ENCODE measurements around the gene FCGR2B. TPM values are rescaled to one million over a fixed set of nuclear protein-coding genes. Genes with fewer than 3 reads are reported as not detected.
"Not testable (repeated sequence)": the region's sequence is repeated elsewhere in the genome, so short reads cannot be mapped to it uniquely, and the experiment has no call there.

Gene FCGR2B
- total RNA-seq: not detected

DNA sequence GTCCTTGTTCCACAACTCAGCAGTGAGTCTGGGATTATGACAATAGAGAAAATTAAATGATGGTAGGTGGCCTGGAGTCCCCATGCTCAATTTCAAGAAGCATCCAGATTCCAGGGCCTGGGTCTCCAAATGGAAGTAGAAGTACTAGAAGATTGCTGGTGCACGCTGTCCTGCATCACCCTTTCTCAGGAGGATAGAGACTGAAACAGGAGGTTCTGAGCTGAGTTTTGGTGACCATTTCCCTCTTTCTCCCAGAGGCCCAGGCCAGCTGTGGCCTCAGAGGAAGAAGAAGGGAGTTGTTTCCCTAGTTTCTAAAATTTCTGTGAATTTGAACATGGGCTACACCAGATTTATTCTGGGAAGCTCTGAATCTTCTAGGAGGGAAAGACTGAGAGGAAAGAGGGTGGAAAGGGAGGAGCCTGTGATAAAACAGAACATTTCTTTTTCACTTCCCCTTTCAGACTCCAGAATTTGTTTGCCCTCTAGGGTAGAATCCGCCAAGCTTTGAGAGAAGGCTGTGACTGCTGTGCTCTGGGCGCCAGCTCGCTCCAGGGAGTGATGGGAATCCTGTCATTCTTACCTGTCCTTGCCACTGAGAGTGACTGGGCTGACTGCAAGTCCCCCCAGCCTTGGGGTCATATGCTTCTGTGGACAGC, at the start of gene FCGR2B:
Gene FCGR2B (plus strand): TSS at position 460 of the 656 bp plus-strand sequence. CDS start 99 bp downstream, at position 559.
- CTCF ChIA-PET, POLR2A ChIA-PET: not testable (repeated sequence)

DNA sequence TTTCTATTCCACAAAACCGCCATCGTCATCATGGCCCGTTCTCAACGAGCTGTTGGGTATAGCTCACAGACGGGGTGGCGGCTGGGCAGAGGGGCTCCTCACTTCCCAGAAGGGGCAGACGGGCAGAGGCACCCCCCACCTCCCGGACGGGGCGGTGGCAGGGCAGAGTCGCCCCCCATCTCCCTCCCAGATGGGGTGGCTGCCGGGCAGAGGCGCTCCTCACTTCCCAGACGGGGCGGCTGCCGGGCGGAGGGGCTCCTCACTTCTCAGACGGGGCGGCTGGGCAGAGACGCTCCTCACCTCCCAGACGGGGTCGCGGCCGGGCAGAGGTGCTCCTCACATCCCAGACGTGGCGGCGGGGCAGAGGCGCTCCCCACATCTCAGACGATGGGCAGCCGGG, 46.5 kb upstream of the FCGR2B start:
- POLR2A ChIA-PET, CTCF ChIA-PET: not testable (repeated sequence)

DNA sequence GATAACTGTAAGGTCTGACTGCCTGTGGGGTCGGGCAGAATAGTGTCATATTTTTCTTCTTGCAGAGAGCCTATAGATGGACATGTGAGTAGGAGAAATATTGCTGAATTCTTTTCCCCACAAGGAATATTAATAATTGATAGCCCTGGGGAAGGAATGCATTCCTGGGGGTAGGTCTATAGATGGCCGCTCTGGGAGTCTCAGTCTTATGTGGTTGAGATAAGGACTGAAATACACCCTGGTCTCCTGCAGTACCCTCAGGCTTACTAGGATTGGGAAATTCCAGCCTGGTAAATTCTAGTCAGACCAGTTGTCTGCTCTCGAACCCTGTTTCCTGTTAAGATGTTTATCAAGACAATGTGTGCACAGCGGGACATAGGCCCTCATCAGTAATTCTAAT, 44.4 kb upstream of the FCGR2B start:
- POLR2A ChIA-PET, CTCF ChIA-PET: not testable (repeated sequence)

DNA sequence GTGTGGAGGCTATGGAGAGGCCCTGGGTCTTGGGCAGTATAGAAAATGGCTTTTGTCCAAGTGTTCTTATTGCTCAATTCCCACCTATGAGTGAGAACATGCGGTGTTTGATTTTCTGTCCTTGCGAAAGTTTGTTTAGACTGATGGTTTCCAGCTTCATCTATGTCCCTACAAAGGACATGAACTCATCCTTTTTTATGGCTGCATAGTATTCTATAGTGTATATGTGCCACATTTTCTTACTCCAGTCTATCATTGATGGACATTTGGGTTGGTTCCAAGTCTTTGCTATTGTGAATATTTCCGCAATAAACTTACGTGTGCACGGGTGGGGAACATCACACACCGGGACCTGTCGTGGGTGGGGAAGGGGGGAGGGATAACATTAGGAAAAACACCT, 42.5 kb upstream of the FCGR2B start:
- CTCF ChIA-PET: interaction anchor here (0.7 kb wide), 1 partner anchor 122 kb away, joined by 3 read pairs; no protein-coding TSS in a partner anchor
- POLR2A ChIA-PET: not testable (repeated sequence)

DNA sequence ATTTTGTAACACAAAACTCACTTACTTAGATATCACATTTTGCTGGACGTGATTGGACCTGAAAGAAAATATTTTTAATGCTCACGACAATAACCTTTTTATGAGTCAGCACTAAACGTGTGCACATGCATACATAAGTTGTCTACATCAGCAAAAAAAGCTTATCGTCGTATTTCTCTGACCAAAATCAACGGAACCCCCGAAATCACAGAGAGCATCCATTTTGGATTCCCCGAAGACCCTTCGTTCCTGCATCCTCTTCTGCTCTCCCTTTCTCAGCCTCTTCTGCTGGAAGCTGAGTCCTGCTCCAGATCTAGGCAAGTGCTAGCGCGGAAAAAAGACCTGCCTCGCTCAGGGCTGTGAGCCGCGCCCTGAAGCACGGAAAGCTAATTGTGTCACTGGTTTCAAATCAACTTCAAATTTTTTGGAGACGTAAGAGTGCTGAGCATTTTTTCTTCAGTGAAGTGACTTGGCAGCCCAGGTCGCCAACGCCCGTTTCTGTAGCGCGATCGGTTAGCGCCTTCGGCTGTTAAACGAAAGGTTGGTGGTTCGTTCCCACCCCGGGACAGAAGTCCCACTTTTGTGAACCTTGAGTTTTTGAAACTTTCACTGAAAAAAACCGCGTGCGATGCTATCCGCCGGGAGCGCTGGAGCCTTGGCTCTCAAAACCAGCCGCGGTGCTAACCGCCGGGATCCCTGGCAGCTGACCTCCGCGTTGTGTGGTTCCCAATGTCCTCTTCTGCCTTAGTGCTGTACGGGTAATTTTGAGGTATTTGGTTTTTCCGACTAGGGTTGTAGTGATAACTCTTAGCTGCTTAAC, 41.6 kb upstream of the FCGR2B start:
- POLR2A ChIA-PET: not testable (repeated sequence)
- CTCF ChIA-PET: interaction anchor here (2.4 kb wide), 1 partner anchor 117 kb away, joined by 5 read pairs; no protein-coding TSS in a partner anchor

DNA sequence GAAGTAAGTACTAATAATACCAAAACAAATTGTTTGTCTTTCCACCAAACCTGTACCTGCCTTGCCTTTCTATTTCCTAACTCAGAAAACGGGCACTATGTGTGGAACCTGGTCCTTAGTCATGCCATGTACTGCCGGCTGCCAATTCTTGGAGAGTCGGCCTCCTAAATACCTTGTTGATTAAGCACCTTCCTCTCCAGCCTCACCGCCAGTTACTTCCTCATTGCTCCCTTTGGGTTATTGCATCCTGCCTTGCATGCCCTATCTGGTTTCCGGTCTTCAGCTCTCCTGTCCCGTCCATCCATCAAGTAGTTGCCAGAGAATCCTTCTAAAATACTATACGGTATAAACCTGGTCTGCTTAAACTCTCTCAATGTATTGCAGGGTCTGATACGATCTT, 40.9 kb upstream of the FCGR2B start:
- POLR2A ChIA-PET: not testable (repeated sequence)
- CTCF ChIA-PET: interaction anchor here (2.4 kb wide), 1 partner anchor 116 kb away, joined by 5 read pairs; no protein-coding TSS in a partner anchor

DNA sequence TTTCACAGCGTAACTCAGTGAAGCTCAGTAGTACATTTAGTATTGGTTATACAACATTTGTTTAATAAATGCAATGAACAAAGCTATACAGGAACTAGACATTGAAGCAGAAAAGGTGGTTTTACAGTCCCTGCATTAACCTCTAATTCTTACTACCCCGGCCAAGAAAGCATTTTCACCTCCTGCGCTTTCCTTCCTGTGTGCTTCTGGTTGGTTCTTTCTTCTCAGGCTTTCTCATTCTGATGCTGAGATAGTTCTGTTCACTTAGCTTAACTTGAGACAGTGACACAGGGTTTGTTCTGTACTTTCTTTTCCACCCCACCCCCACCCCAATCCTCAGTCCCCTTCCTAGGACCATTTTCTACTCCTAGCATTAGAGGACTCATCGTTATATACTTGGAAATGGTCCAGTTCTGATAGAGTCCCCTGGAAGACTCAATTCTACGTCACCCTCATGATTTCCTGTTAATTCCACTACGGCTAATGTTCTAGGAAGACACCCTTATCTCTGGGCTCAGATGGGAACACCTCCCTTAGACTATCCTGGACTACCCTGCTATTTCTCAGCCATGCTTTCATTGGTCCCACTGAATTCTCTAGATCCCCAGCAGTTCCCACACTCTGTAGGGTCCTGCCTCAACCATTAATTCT, 39.4 kb upstream of the FCGR2B start:
- ChIA-PET CTCF (interaction anchor here (2.4 kb wide), 1 partner anchor 115 kb away, joined by 5 read pairs; no protein-coding TSS in a partner anchor), POLR2A (interaction anchor here (0.8 kb wide), 1 partner anchor 135 kb away, joined by 3 read pairs; no protein-coding TSS in a partner anchor)

DNA sequence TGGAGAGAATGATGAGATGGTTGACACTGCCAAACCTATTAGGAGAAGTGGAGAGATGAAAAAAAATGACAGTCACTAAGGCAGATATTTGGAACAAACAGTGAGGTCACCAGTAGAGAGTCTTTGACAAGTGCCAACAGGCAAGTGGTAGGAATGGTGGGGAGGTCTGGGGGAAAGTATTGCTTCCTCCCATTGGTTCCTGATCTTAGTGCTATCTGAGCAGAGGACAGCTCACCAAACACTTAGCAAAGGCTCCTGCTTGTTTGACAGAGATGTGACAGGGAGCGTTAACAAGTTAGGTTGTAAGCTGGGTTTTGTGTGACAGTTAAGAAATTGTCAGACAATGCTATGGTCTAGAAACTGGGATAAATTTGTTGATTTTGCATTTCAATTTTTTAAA, 38.3 kb upstream of the FCGR2B start:
- CTCF ChIA-PET, POLR2A ChIA-PET: not testable (repeated sequence)

DNA sequence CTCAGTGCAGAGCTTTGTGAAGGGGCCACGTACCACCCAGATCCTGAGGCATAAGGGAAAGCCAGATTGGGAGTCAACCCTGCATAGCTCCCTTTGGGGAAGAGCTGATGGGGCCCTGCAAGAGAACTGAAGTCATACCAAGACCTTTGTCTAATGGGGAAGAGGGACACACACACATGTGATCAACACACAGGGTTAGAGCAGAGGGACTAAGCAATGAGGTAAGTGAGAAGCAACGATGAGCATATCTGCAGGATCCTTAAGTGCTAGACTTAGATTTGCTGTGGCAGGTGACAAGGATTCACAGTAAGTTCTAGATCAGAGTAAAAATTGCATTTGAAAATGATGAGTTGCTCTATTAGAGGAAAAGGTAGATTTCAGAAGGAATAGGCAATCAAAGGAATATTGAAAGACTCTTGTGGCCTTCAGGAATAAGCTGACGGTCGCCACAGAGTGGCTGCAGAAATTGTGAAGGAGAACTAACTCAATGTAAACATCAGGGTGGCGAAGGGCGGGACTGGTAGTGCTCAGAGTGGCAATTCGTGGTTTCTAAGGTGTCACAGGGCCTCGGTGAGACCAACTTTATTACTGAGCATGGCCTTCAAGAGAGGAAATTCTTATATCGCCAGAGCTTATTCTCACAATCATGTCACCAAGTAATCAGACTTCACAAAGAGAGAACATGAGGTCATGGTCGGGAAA, 36.3 kb upstream of the FCGR2B start:
- CTCF ChIA-PET, POLR2A ChIA-PET: not testable (repeated sequence)

DNA sequence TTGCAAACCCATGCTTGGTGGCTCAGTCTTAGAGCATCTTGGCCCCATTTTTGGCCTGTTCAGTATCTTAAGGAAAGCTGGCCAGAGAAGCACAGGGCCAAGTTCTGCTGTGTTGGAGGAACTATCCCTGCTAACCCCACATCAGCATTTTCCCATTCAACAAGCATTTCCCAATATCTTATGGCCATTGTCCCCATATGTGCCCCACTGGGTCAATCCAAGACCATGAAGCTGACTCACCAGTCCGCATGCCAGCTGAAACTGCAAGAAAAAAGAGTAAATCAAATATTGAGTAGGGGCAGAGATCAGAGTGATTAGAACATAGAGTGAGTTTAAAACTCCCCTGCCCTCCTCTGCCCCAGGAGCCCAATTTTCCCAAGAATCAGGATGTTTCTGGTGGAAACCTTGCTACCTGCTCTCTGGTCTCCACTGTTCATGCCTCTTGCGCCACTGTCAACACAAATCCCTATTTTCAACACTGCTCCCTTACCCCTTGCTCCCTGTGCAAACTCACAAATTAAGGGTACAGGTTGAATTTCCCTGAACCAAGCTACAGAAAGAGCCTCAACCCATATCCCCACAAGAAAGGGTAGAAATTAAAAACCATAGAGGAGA, 32.7 kb upstream of the FCGR2B start:
- POLR2A ChIA-PET, CTCF ChIA-PET: not testable (repeated sequence)

DNA sequence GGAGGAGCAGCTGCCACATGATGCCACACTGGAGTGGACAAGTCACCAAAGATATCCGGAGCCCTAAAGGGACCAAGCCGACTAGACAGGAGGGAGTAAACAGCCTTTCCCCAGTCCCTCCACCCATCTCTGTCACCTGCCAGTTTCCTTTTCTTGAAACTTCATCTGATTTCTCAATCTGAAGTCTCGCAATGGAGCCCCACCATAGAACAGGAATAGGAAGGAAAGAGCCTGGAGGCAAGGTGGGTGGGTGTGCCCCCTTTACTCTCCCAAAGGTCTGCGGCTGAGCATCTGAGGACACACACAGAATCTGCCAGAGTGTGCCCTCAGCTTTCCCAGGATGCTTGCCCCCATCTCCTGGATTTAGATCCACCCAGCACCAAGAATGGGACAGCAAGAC, 31.9 kb upstream of the FCGR2B start, which contains the start of gene FCGR3B:
Gene FCGR3B (minus strand): TSS at position 101 of the 400 bp plus-strand sequence. CDS start 82 bp downstream, at position 19.
- CTCF ChIA-PET: no interaction called here
- POLR2A ChIA-PET: no interaction called here

DNA sequence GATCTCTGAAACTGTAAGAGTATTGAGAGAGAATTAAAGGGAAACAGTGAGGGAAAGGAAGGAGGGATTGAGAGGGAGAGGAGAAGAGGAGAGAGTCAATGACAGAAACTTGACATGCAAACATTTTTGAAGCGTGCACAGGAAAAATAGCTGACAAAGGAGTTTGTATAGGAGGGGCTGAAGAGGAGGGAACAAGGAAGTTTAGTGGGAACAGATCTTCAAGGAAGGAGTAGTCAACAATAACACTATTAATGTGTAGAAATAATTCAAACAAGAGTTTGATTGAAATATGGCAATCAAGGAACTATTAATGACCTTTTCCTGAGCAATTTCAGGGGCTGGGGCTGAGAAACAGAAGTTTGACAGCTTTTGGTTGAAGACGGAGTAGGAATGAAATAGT, 27.9 kb upstream of the FCGR2B start:
- POLR2A ChIA-PET, CTCF ChIA-PET: not testable (repeated sequence)

DNA sequence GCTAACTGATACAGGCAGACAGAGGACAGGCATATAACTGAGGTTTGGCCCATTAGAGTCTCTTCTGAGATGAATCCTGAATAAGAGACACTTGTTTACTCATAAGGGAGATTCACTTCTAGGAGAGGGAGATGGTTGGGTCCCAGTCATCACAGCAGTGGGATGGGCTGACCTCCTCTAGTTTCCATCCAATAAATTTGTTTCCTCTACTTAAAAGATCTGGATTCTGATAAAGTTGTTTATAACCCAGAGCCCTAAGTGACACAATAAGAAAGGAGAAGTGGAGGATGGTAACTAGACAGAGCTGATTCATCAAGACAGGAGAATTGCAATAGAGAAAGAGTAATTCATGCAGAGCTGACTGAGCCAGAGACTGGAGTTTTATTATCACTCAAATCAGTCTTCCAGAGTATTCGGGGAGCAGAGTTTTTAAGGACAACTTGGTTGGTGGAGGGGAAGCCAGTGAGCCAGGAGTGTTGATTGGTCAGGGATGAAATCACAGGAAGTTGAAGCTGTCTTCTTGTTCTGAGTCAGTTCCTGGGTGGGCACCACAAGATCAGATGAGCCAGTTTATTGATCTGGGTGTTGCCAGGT, 26.7 kb upstream of the FCGR2B start:
- POLR2A ChIA-PET, CTCF ChIA-PET: not testable (repeated sequence)

DNA sequence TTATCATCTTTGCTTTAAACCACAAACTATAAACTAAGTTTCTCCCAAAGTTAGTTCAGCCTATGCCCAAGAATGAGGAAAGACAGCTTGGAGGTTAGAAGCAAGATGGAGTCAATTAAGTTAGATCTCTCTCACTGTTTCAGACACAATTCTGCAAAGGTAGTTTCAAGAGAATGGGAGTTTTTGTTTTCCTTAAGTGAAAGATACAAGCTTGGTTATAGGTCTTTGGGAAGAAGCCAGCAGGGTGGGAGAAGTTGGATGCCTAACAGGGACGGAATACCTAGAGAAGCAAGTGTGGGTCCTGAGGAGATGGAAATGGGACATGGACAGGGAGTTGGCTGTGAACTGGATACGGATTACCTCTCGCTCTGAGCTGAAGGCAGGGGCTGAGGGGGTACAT, 26.0 kb upstream of the FCGR2B start:
- CTCF ChIA-PET, POLR2A ChIA-PET: not testable (repeated sequence)

DNA sequence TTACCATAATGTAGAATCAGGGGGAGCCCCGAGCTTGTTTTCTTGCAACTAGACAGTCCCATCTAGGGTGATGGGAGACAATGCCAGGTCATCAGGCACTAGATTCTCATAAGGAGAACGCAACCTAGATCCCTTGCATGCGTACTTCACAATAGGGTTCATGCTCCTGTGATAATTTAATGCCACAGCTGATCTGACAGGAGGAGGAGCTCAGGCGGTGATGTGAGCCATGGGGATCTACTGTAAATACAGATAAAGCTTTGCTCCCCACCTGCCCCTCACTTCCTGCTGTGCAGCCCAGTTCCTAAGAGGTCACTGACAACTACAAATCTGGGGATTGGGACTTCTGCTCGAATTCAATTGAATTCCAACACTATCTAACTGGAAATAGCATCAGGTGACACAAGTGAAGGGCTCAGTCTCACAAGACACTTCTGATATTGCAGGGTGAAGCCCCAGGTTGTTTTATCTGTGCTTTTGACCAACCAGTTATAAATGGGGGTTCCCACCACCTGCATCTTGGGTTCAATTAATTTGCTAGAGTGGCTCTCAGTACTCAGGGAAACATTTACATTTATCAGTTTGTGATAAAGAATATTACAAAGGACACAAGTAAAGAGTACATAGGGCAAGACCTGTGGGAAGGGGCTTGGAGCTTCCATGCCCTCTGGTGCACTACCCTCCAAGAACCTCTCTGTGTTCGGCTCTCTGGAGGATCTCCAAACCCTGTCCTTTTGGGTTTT, 24.5 kb upstream of the FCGR2B start:
- CTCF ChIA-PET, POLR2A ChIA-PET: not testable (repeated sequence)

DNA sequence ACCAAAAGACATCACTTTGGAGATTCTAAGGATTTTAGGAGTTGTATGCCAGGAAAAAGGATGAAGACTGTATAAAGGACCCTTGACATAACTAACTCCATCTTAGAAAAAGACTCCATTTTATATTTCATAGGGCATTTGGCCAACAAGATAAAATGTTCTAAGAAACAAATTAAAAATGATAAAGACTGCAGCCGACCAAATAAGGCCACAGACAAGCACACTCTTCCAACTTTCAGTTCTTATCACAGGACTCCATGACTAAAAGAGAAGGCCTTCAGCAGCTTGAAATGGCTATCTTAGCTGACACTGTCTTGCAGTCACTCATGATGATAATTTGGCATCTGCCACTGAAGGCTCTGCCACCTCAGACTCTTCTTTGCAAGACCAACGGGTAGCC, 23.7 kb upstream of the FCGR2B start:
- POLR2A ChIA-PET, CTCF ChIA-PET: not testable (repeated sequence)

DNA sequence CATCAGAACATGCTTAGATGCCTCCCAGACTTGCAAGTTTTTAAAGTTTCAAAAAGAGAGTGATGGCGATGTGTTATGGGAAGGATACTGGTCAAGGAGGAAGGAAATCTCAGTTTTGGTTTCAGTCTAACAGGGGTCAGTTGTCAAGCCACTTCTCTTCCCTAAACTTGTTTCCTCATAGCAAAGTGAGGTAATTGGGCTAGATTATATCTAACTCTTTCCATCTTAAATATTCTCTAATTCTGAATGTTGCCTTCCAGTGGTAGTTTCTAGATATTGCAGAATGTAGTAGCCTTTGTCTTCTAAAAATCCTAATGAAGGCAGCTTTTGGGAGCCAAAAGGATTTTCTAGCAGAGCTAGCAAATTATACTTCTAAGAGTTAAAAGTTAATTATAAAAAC, 20.2 kb upstream of the FCGR2B start:
- CTCF ChIA-PET: not testable (repeated sequence)

DNA sequence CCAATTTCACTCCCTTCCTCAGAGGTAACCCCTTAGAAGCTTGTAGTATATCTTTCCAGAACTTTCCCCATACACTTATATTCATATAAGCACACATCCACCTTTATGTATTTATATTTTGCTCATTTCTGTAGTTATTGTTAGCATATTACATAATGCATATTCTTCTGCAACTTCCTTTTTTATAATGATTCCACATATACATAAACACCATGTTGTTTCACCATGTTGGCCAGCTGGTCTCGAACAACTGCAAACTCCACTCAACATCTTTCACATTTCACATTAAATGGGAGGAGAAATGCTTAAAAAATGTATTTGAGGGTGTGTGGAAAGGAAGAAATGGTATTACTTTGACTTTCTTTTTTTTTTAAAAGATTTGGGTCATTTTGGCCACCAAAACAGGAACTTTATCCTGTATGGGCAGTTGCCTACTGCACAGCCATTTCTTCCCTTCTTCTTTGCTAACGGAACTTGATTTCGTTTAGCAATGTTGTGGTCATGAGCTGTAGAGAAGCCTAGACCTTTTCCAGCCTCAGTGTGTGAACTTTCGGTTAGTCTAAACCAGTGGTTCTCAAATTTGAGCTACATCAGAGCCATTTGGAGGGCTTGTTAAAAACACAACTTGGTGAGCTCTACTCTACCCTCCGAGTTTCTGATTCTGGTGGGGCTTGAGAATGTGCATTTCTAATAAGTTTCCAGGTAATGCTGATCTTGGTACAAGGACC, 19.3 kb upstream of the FCGR2B start:
- POLR2A ChIA-PET: not testable (repeated sequence)

More for the DNA sequence above, 20.2 kb upstream of the FCGR2B start:
- POLR2A ChIA-PET: not testable (repeated sequence)

More for the DNA sequence above, 19.3 kb upstream of the FCGR2B start:
- CTCF ChIA-PET: not testable (repeated sequence)

Measured in activated CD8-positive, alpha-beta memory T cell treated with anti-CD3 and anti-CD28 coated beads for 36 hours (primary cell).